ENCODE data around the gene RPP30.

- no peak for TF ChIP-seq POLR2A (IDR thresholded peaks at IDR 0.05; ENCODE audit: insufficient read depth in 1 of 2, low read depth in 2 of 2, low read length in 2 of 2)
- no peak for TF ChIP-seq ZNF432 (CRISPR knock-in tag; IDR thresholded peaks at IDR 0.05; ENCODE audit: borderline replicate concordance)
- TF ChIP-seq ARNT (IDR thresholded peaks at IDR 0.05): no peak
- TF ChIP-seq ZNF460 (CRISPR knock-in tag; IDR thresholded peaks at IDR 0.05; ENCODE audit: borderline replicate concordance): no peak
- TF ChIP-seq NR2F2 (IDR thresholded peaks at IDR 0.05; ENCODE audit: borderline replicate concordance, low read depth): no peak
- TF ChIP-seq HDAC2 (CRISPR knock-in tag; IDR thresholded peaks at IDR 0.05): no peak
- TF ChIP-seq CTCF (CRISPR knock-in tag; IDR thresholded peaks at IDR 0.05): no peak
- TF ChIP-seq KDM5A (IDR thresholded peaks at IDR 0.05; ENCODE audit: borderline replicate concordance, low read length): no peak
- no peak for TF ChIP-seq SP1 (IDR thresholded peaks at IDR 0.05)
- no peak for TF ChIP-seq SP1 (CRISPR knock-in tag; IDR thresholded peaks at IDR 0.05)
- no peak for TF ChIP-seq REPIN1 (CRISPR knock-in tag; IDR thresholded peaks at IDR 0.05; ENCODE audit: borderline replicate concordance, low read depth)
- no peak for TF ChIP-seq KAT7 (CRISPR knock-in tag; IDR thresholded peaks at IDR 0.05; ENCODE audit: borderline replicate concordance)
- TF ChIP-seq NR3C1 (CRISPR knock-in tag; IDR thresholded peaks at IDR 0.05): no peak
- TF ChIP-seq ELF4 (CRISPR knock-in tag; IDR thresholded peaks at IDR 0.05; ENCODE audit: borderline replicate concordance): no peak
- TF ChIP-seq, protein P1, sequence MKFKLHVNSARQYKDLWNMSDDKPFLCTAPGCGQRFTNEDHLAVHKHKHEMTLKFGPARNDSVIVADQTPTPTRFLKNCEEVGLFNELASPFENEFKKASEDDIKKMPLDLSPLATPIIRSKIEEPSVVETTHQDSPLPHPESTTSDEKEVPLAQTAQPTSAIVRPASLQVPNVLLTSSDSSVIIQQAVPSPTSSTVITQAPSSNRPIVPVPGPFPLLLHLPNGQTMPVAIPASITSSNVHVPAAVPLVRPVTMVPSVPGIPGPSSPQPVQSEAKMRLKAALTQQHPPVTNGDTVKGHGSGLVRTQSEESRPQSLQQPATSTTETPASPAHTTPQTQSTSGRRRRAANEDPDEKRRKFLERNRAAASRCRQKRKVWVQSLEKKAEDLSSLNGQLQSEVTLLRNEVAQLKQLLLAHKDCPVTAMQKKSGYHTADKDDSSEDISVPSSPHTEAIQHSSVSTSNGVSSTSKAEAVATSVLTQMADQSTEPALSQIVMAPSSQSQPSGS (CRISPR knock-in tag; IDR thresholded peaks at IDR 0.05): no peak
These were observed 860 bp downstream of the RPP30 start for GRCh38 chr10:90872648-90873020.

Data from HepG2 (cell line).